ENCODE data around the gene ZBTB7C. TPM values are rescaled to one million over a fixed set of nuclear protein-coding genes. Genes with fewer than 3 reads are reported as not detected.

ZBTB7C gene
- total RNA-seq, 2 experiments from 2014 or later, result not detected

DNA sequence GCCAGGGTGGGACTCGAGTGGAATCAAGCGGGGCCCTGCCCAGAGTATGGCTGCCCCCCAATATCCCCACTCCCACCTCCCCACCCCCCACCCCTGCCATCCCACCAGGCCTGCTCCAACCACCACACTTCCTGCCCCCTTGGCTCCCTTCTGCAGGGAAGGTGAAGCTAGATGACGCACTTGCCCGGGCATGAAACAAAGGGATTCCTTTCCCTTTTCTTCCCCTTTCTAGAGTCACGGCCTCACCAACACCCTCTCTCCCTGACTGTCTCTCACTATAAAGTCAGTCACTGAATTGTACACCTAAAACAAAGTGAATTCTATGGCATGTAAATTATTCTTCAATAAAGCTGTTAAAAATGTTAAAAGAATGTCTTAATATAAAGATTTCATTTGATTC lies 16.0 kb downstream of the ZBTB7C start:
- Histone ChIP-seq H3K4me2 (ENCODE audit: low read length) (no peak overlapping the region), H3K36me3 (ENCODE audit: insufficient read depth, low read length) (no peaks in the 10 kb centered on the region), H3K27ac (ENCODE audit: low read depth, low read length, poor library complexity, severe bottlenecking) (no peak overlapping the region), H3K4me3 (ENCODE audit: low read depth, low read length, poor library complexity, severe bottlenecking) (no peak overlapping the region), H3K4me1 (ENCODE audit: insufficient read depth, low read length, poor library complexity, severe bottlenecking) (no peaks in the 10 kb centered on the region), H2AFZ (ENCODE audit: low read length) (no peak overlapping the region), H3K79me2 (ENCODE audit: insufficient read depth, low read depth, low read length) (no peaks in the 10 kb centered on the region), H4K20me1 (ENCODE audit: insufficient read depth, low read length) (no peaks in the 10 kb centered on the region), H3K9me3 (ENCODE audit: low read length) (no peaks in the 10 kb centered on the region), H3K9me2 (ENCODE audit: insufficient read depth, low read length) (no peaks in the 10 kb centered on the region)
- BruUV-seq (replicated peaks), result no TSS peak
- ChIA-PET POLR2A (no interaction called here), CTCF (ENCODE audit: unreplicated experiment) (no interaction called here)
- intact Hi-C loops (cut with micrococcal nuclease; ENCODE audit: unreplicated experiment), result no loop called here
- no peak for DNase-seq (ENCODE audit: low spot score)
- TF ChIP-seq, protein P1, sequence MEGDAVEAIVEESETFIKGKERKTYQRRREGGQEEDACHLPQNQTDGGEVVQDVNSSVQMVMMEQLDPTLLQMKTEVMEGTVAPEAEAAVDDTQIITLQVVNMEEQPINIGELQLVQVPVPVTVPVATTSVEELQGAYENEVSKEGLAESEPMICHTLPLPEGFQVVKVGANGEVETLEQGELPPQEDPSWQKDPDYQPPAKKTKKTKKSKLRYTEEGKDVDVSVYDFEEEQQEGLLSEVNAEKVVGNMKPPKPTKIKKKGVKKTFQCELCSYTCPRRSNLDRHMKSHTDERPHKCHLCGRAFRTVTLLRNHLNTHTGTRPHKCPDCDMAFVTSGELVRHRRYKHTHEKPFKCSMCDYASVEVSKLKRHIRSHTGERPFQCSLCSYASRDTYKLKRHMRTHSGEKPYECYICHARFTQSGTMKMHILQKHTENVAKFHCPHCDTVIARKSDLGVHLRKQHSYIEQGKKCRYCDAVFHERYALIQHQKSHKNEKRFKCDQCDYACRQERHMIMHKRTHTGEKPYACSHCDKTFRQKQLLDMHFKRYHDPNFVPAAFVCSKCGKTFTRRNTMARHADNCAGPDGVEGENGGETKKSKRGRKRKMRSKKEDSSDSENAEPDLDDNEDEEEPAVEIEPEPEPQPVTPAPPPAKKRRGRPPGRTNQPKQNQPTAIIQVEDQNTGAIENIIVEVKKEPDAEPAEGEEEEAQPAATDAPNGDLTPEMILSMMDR (conservative IDR thresholded peaks at IDR 0.05; ENCODE audit: low read length), result no peak
- no peak for TF ChIP-seq EZH2phosphoT487 (IDR thresholded peaks at IDR 0.05; ENCODE audit: borderline replicate concordance, low read depth, low read length)

GRCh38 chr18:48392268-48392667 lies 16.9 kb downstream of the ZBTB7C start:
- intact Hi-C loops (cut with micrococcal nuclease; ENCODE audit: unreplicated experiment), result no loop called here
- no peaks in the 10 kb centered on the region for H3K36me3 ChIP-seq (ENCODE audit: insufficient read depth, low read length)
- CTCF ChIA-PET (ENCODE audit: unreplicated experiment), result no interaction called here
- no peak overlapping the region for H3K4me3 ChIP-seq (ENCODE audit: low read depth, low read length, poor library complexity, severe bottlenecking)
- POLR2A ChIA-PET, result no interaction called here
- TF ChIP-seq, protein P1 (conservative IDR thresholded peaks at IDR 0.05; ENCODE audit: low read length), result no peak
- no peak for TF ChIP-seq EZH2phosphoT487 (IDR thresholded peaks at IDR 0.05; ENCODE audit: borderline replicate concordance, low read depth, low read length)
- BruUV-seq (replicated peaks), result no TSS peak
- H3K4me2 ChIP-seq (ENCODE audit: low read length), result no peak overlapping the region
- no peaks in the 10 kb centered on the region for H3K79me2 ChIP-seq (ENCODE audit: insufficient read depth, low read depth, low read length)
- H3K4me1 ChIP-seq (ENCODE audit: insufficient read depth, low read length, poor library complexity, severe bottlenecking), result no peaks in the 10 kb centered on the region
- H3K27ac ChIP-seq (ENCODE audit: low read depth, low read length, poor library complexity, severe bottlenecking), result no peak overlapping the region
- H3K9me2 ChIP-seq (ENCODE audit: insufficient read depth, low read length), result no peaks in the 10 kb centered on the region
- no peak for DNase-seq (ENCODE audit: low spot score)
- H2AFZ ChIP-seq (ENCODE audit: low read length), result no peak overlapping the region
- H4K20me1 ChIP-seq (ENCODE audit: insufficient read depth, low read length), result no peaks in the 10 kb centered on the region
- no peaks in the 10 kb centered on the region for H3K9me3 ChIP-seq (ENCODE audit: low read length)

DNA sequence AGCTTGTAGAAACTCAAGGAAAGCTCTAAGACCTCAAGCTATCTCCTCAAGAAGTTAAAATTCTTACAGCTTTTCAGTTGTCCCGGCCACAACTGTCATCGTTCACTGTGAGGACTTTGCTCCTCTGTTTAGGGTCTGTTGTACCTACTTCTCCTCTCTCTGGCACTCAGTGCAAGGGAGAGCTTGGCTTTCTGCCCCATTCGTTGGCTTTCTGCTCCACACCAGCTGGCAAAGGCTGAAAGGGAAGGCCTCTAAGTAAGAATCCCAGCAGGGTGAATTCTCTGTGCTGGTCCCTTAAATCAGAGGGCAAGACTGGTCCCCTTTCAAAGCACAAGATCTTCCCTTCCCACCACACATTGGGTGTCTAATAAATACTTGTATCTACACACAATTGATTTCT lies 17.3 kb downstream of the ZBTB7C start:
- ChIA-PET POLR2A (no interaction called here), CTCF (ENCODE audit: unreplicated experiment) (no interaction called here)
- no peak for DNase-seq (ENCODE audit: low spot score)
- no peak for TF ChIP-seq EZH2phosphoT487 (IDR thresholded peaks at IDR 0.05; ENCODE audit: borderline replicate concordance, low read depth, low read length)
- TF ChIP-seq, protein P1 (conservative IDR thresholded peaks at IDR 0.05; ENCODE audit: low read length), result no peak
- Histone ChIP-seq H2AFZ (ENCODE audit: low read length) (no peak overlapping the region), H3K9me2 (ENCODE audit: insufficient read depth, low read length) (no peaks in the 10 kb centered on the region), H3K36me3 (ENCODE audit: insufficient read depth, low read length) (no peaks in the 10 kb centered on the region), H3K4me1 (ENCODE audit: insufficient read depth, low read length, poor library complexity, severe bottlenecking) (no peaks in the 10 kb centered on the region), H4K20me1 (ENCODE audit: insufficient read depth, low read length) (no peaks in the 10 kb centered on the region), H3K27ac (ENCODE audit: low read depth, low read length, poor library complexity, severe bottlenecking) (no peak overlapping the region), H3K4me3 (ENCODE audit: low read depth, low read length, poor library complexity, severe bottlenecking) (no peak overlapping the region), H3K4me2 (ENCODE audit: low read length) (no peak overlapping the region), H3K79me2 (ENCODE audit: insufficient read depth, low read depth, low read length) (no peaks in the 10 kb centered on the region), H3K9me3 (ENCODE audit: low read length) (no peaks in the 10 kb centered on the region)
- BruUV-seq (replicated peaks), result no TSS peak
- intact Hi-C loops (cut with micrococcal nuclease; ENCODE audit: unreplicated experiment), result no loop called here

Data from OCI-LY7 (cell line).